ENCODE results near the gene WDR74. TPM values are rescaled to one million over a fixed set of nuclear protein-coding genes. Genes with fewer than 3 reads are reported as not detected.

WDR74 gene
- total RNA-seq, 1 donor from 2014 or later = 53.5 TPM

GRCh38 chr11:62880231-62880802 lies 40.9 kb upstream of the WDR74 start:
- H3K4me3 Mint-ChIP-seq (ENCODE audit: unreplicated experiment) = peak overlapping the region; percentile 99
- H3K9me3 ChIP-seq (ENCODE audit: insufficient read depth, low read depth, low read length) = no peaks in the 10 kb centered on the region
- H3K4me1 ChIP-seq (ENCODE audit: insufficient read depth, low read length) = peaks cover 32% of the 10 kb centered on the region
- no peaks in the 10 kb centered on the region for H3K27me3 Mint-ChIP-seq (ENCODE audit: low read depth, unreplicated experiment)
- no peaks in the 10 kb centered on the region for H3K27me3 ChIP-seq (ENCODE audit: insufficient read depth, low read length)
- H3K4me3 ChIP-seq (ENCODE audit: insufficient read depth, low read depth, low read length) = peak overlapping the region; percentile 81
- H3K4me1 Mint-ChIP-seq (ENCODE audit: low read depth, unreplicated experiment) = peaks cover 24% of the 10 kb centered on the region
- H3K79me2 ChIP-seq (ENCODE audit: insufficient read depth, low read length) = peaks cover 51% of the 10 kb centered on the region
- peak overlapping the region; percentile 97 for H3K27ac ChIP-seq (ENCODE audit: low read depth, low read length)
- H4K20me1 ChIP-seq (ENCODE audit: insufficient read depth, low read length) = peaks cover 28% of the 10 kb centered on the region
- peak overlapping the region; percentile 87 for H3K4me2 ChIP-seq (ENCODE audit: low read length)
- H2AFZ ChIP-seq (ENCODE audit: low read depth, low read length) = peak overlapping the region; percentile 33
- H3K27ac Mint-ChIP-seq (ENCODE audit: unreplicated experiment) = peak overlapping the region; percentile 99
- peak overlapping the region; percentile 100 for H3K9ac ChIP-seq (ENCODE audit: low read length)
- TF ChIP-seq CTCF (IDR thresholded peaks at IDR 0.05; ENCODE audit: insufficient read depth, low read depth, low read length) = no peak
- no peak for TF ChIP-seq EZH2 (IDR thresholded peaks at IDR 0.05; ENCODE audit: insufficient read depth, low read length)
- peaks cover 25% of the 10 kb centered on the region for H3K36me3 ChIP-seq (ENCODE audit: insufficient read depth, low read length)
- DNase-seq (ENCODE audit: low read depth) = peak; percentile 81
- no peaks in the 10 kb centered on the region for H3K9me3 Mint-ChIP-seq (ENCODE audit: unreplicated experiment)
- peaks cover 25% of the 10 kb centered on the region for H3K36me3 Mint-ChIP-seq (ENCODE audit: low read depth, unreplicated experiment)
- no peak for FAIRE-seq

- H3K27me3 Mint-ChIP-seq (ENCODE audit: low read depth, unreplicated experiment) = no peaks in the 10 kb centered on the region
- H3K4me3 ChIP-seq (ENCODE audit: insufficient read depth, low read depth, low read length) = peak overlapping the region; percentile 81
- peak overlapping the region; percentile 97 for H3K27ac ChIP-seq (ENCODE audit: low read depth, low read length)
- H3K36me3 ChIP-seq (ENCODE audit: insufficient read depth, low read length) = peaks cover 19% of the 10 kb centered on the region
- FAIRE-seq (no peak), DNase-seq (ENCODE audit: low read depth) (no peak)
- no peaks in the 10 kb centered on the region for H3K9me3 Mint-ChIP-seq (ENCODE audit: unreplicated experiment)
- H3K4me1 ChIP-seq (ENCODE audit: insufficient read depth, low read length) = peaks cover 30% of the 10 kb centered on the region
- peaks cover 42% of the 10 kb centered on the region for H3K79me2 ChIP-seq (ENCODE audit: insufficient read depth, low read length)
- H3K4me1 Mint-ChIP-seq (ENCODE audit: low read depth, unreplicated experiment) = peaks cover 22% of the 10 kb centered on the region
- peak overlapping the region; percentile 99 for H3K4me3 Mint-ChIP-seq (ENCODE audit: unreplicated experiment)
- no peaks in the 10 kb centered on the region for H3K9me3 ChIP-seq (ENCODE audit: insufficient read depth, low read depth, low read length)
- H4K20me1 ChIP-seq (ENCODE audit: insufficient read depth, low read length) = peaks cover 19% of the 10 kb centered on the region
- peak overlapping the region; percentile 100 for H3K9ac ChIP-seq (ENCODE audit: low read length)
- H3K4me2 ChIP-seq (ENCODE audit: low read length) = peak overlapping the region; percentile 87
- TF ChIP-seq CTCF (IDR thresholded peaks at IDR 0.05; ENCODE audit: insufficient read depth, low read depth, low read length) (no peak), EZH2 (IDR thresholded peaks at IDR 0.05; ENCODE audit: insufficient read depth, low read length) (no peak)
- H3K27me3 ChIP-seq (ENCODE audit: insufficient read depth, low read length) = no peaks in the 10 kb centered on the region
- H3K36me3 Mint-ChIP-seq (ENCODE audit: low read depth, unreplicated experiment) = peaks cover 25% of the 10 kb centered on the region
- H3K27ac Mint-ChIP-seq (ENCODE audit: unreplicated experiment) = peak overlapping the region; percentile 99
- peak overlapping the region; percentile 4 for H2AFZ ChIP-seq (ENCODE audit: low read depth, low read length)
These were observed 40.0 kb upstream of the WDR74 start for GRCh38 chr11:62879235-62879978.

GRCh38 chr11:62876712-62877111 lies 37.3 kb upstream of the WDR74 start:
- Mint-ChIP-seq H3K9me3 (ENCODE audit: unreplicated experiment) (no peaks in the 10 kb centered on the region), H3K27ac (ENCODE audit: unreplicated experiment) (no peak overlapping the region), H3K4me1 (ENCODE audit: low read depth, unreplicated experiment) (peaks cover 10% of the 10 kb centered on the region), H3K27me3 (ENCODE audit: low read depth, unreplicated experiment) (no peaks in the 10 kb centered on the region), H3K36me3 (ENCODE audit: low read depth, unreplicated experiment) (peaks cover 8% of the 10 kb centered on the region), H3K4me3 (ENCODE audit: unreplicated experiment) (no peak overlapping the region)
- no peak overlapping the region for H3K27ac ChIP-seq (ENCODE audit: low read depth, low read length)
- DNase-seq (ENCODE audit: low read depth) (no peak), FAIRE-seq (no peak)
- H3K27me3 ChIP-seq (ENCODE audit: insufficient read depth, low read length) = no peaks in the 10 kb centered on the region
- no peak overlapping the region for H3K4me2 ChIP-seq (ENCODE audit: low read length)
- peaks cover 15% of the 10 kb centered on the region for H3K79me2 ChIP-seq (ENCODE audit: insufficient read depth, low read length)
- no peak overlapping the region for H2AFZ ChIP-seq (ENCODE audit: low read depth, low read length)
- H3K4me1 ChIP-seq (ENCODE audit: insufficient read depth, low read length) = peaks cover 13% of the 10 kb centered on the region
- H4K20me1 ChIP-seq (ENCODE audit: insufficient read depth, low read length) = no peaks in the 10 kb centered on the region
- no peak for TF ChIP-seq CTCF (IDR thresholded peaks at IDR 0.05; ENCODE audit: insufficient read depth, low read depth, low read length)
- TF ChIP-seq EZH2 (IDR thresholded peaks at IDR 0.05; ENCODE audit: insufficient read depth, low read length) = no peak
- no peak overlapping the region for H3K4me3 ChIP-seq (ENCODE audit: insufficient read depth, low read depth, low read length)
- no peaks in the 10 kb centered on the region for H3K36me3 ChIP-seq (ENCODE audit: insufficient read depth, low read length)
- H3K9me3 ChIP-seq (ENCODE audit: insufficient read depth, low read depth, low read length) = no peaks in the 10 kb centered on the region
- no peak overlapping the region for H3K9ac ChIP-seq (ENCODE audit: low read length)

Data from astrocyte (in vitro differentiated cells and primary cell).